H1 (cell line): ENCODE results near the gene MAP1B. TPM values are rescaled to one million over a fixed set of nuclear protein-coding genes. Genes with fewer than 3 reads are reported as not detected.

Experiments used
- CTCF ChIP-seq, 3 experiments: IDR thresholded peaks; 1 replicate in 2 of 3; 2 replicates in 1 of 3; pipeline versions ENCODE4 v1.5.1 to v1.6.1; 2011; ENCODE audit warnings: low read length in 3 of 3, mild to moderate bottlenecking in 3 of 3, inconsistent platforms in 2 of 3, low read depth in 1 of 3, moderate library complexity in 1 of 3; ENCODE audit not compliant: insufficient read depth in 1 of 3; ENCODE audit errors: control extremely low read depth in 1 of 3
- GABPA ChIP-seq: IDR thresholded peaks from 2 replicates; pipeline ENCODE4 v1.6.1; 2011; ENCODE audit warnings: mild to moderate bottlenecking, low read length, moderate library complexity, borderline replicate concordance; ENCODE audit not compliant: insufficient read depth
- JUN ChIP-seq: IDR thresholded peaks from 2 replicates; pipeline ENCODE4 v1.6.1; 2011; ENCODE audit warnings: low read depth, mild to moderate bottlenecking, improper control_type of control experiment, low read length
- RBBP5 ChIP-seq: IDR thresholded peaks from 2 replicates; pipeline ENCODE4 v1.7.1; 2012; ENCODE audit warnings: low read depth, mild to moderate bottlenecking, inconsistent platforms, low read length, moderate library complexity, borderline replicate concordance
- YY1 ChIP-seq: IDR thresholded peaks from 2 replicates; pipeline ENCODE4 v1.6.1; 2011; ENCODE audit warnings: low read depth, mild to moderate bottlenecking, low read length
- polyA plus RNA-seq, 7 experiments: library from polyadenylated mRNA; depleted of rRNA in 3 of 7; stranded (reverse) in 5 of 7; unstranded in 2 of 7; fragments of >200 nt in 5 of 7; fragments of 200-250 nt in 2 of 7; gene quantifications; 1 replicate in 5 of 7; 2 replicates in 1 of 7; 4 replicates in 1 of 7; pipeline versions ENCODE4 v1.2.1 to v1.2.3, GENCODE V29; 2011 to 2013; ENCODE audit warnings: missing spikeins in 2 of 7, mixed read lengths in 2 of 7
- total RNA-seq: library from RNA; stranded (reverse); fragmentation: NEBNext Ultra II Directional; extraction: Animal tissue kit (Norgen Biotek cat#: 25700); gene quantifications from 2 replicates; pipeline ENCODE4 v1.2.1, GENCODE V29; 2021

The MAP1B gene
- total and polyA plus RNA-seq, 2 of the 8 experiments (the other 6 are each of a cell fraction or from before 2014, with no cell fraction given): 24.5 to 120 TPM

GRCh38 chr5:72151646-72152045 lies 44.4 kb downstream of the MAP1B start (continued):
- TF ChIP-seq CTCF (IDR thresholded peaks at IDR 0.05; ENCODE audit: control extremely low read depth in 1 of 3, insufficient read depth in 1 of 3, low read depth in 1 of 3, low read length in 3 of 3): no peak
- no peak for TF ChIP-seq GABPA
- TF ChIP-seq JUN: no peak
- no peak for TF ChIP-seq YY1
- TF ChIP-seq RBBP5: no peak
